HG02642 (cell line): Measurements from ENCODE around the gene ZMYND15.
A peak's percentile ranks its signal among the peaks of the same experiment; 100 is the strongest.
"Not testable (repeated sequence)": the region's sequence is repeated elsewhere in the genome, so short reads cannot be mapped to it uniquely, and the experiment has no call there.

Experiments
- ATAC-seq: cut with Tn5 transposase; IDR thresholded peaks from one replicate; pipeline ENCODE4 v1.9.1; 2021; ENCODE audit warnings: mild to moderate bottlenecking; ENCODE audit not compliant: unreplicated experiment, poor library complexity

Gene ZMYND15

GRCh38 chr17:4714340-4715062 lies 25.1 kb upstream of the ZMYND15 start:
- not testable (repeated sequence) for ATAC-seq

- no peak for ATAC-seq
These were observed 24.4 kb upstream of the ZMYND15 start for GRCh38 chr17:4715063-4715744.

- no peak for ATAC-seq
These were observed 23.6 kb upstream of the ZMYND15 start for GRCh38 chr17:4716081-4716480.

DNA sequence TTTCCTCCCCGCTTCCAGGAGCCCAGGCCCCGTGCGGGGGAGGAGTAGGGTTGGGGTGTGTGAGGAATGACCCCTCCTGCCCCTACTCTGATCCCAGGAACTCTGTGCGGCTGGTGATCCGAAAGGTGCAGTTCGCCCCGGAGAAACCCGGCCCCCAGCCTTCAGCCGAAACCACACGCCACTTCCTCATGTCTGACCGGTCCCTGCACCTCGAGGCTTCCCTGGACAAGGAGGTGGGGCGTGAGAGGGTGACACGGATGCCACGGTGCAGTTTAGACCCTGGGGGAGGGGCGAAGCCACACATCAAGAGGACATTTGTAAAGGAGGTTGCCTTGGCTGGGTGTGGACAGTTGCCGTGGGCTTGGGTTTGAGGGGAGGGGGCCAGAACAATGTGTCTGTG lies 21.8 kb upstream of the ZMYND15 start:
- ATAC-seq = no peak

GRCh38 chr17:4718276-4718675 lies 21.4 kb upstream of the ZMYND15 start:
- no peak for ATAC-seq

DNA sequence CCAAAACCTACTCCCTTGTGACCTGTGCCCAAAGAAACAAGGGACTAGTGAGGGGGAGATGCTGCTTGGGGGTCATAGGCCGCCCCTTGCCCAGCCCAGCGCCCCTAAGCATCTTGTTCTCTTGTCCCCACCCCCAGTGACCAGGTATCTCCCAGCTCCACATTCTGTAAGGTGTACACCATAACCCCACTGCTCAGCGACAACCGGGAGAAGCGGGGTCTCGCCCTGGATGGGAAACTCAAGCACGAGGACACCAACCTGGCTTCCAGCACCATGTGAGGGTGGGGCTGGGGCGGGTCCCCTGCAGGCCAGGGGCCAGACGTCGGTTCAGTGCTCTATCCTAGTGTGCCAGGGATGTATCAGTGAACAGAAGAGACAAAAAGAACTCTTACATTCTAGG lies 20.5 kb upstream of the ZMYND15 start:
- ATAC-seq = no peak

- ATAC-seq = no peak
These were observed 19.9 kb upstream of the ZMYND15 start for GRCh38 chr17:4719684-4720221.

DNA sequence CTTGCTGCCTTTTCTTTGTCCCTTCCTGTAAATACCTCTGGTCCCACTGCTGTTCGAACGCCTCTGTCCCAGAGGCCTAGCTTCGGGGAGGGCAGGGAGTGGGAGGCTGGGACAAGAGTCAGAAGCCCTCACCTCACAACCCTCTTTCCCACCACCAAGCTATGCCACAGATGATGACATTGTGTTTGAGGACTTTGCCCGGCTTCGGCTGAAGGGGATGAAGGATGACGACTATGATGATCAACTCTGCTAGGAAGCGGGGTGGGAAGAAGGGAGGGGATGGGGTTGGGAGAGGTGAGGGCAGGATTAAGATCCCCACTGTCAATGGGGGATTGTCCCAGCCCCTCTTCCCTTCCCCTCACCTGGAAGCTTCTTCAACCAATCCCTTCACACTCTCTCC lies 18.8 kb upstream of the ZMYND15 start:
- no peak for ATAC-seq

DNA sequence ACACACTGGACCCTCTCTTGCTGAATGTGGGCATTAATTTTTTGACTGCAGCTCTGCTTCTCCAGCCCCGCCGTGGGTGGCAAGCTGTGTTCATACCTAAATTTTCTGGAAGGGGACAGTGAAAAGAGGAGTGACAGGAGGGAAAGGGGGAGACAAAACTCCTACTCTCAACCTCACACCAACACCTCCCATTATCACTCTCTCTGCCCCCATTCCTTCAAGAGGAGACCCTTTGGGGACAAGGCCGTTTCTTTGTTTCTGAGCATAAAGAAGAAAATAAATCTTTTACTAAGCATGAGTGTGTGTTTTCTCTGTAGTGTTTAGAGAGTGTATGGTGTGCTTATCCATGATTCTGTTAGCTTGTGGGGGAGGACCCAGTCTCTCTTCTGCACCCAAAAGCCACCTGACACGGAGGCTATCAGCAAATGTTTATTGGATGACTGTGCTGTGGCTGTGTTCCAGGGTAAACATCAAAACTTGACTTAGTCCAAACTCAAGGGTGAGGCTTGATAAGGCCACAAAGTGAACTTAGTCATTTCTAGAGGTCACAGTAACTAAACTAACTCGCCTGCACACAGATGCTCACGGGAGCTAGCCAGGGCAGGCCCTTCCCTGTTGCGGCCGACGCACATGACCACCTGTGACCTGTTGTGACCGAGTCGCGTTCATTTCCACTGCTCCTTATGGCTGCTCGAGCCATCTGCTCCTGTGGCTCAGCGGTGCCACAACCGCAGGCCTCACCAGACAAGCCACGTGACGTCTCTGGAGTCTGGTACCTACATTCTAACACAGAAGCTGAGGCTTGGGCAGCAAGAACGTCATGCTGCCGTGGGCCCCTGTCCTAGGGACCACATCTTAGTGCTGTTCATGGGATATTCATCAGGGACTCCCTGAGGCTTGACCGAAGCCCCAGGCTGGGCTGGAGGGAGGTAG lies 18.2 kb upstream of the ZMYND15 start:
- no peak for ATAC-seq

GRCh38 chr17:4722678-4723240 lies 16.9 kb upstream of the ZMYND15 start:
- ATAC-seq = no peak

- ATAC-seq = no peak
These were observed 15.0 kb upstream of the ZMYND15 start for GRCh38 chr17:4724650-4725049.

GRCh38 chr17:4725646-4726310 lies 13.9 kb upstream of the ZMYND15 start:
- ATAC-seq = no peak

GRCh38 chr17:4728124-4728523 lies 11.5 kb upstream of the ZMYND15 start:
- ATAC-seq = no peak

- ATAC-seq = no peak
These were observed 6.5 kb upstream of the ZMYND15 start for GRCh38 chr17:4733073-4733531.

- no peak for ATAC-seq
These were observed 4.7 kb upstream of the ZMYND15 start for GRCh38 chr17:4734857-4735475.

- ATAC-seq = no peak
These were observed 3.6 kb upstream of the ZMYND15 start for GRCh38 chr17:4735876-4736651.

DNA sequence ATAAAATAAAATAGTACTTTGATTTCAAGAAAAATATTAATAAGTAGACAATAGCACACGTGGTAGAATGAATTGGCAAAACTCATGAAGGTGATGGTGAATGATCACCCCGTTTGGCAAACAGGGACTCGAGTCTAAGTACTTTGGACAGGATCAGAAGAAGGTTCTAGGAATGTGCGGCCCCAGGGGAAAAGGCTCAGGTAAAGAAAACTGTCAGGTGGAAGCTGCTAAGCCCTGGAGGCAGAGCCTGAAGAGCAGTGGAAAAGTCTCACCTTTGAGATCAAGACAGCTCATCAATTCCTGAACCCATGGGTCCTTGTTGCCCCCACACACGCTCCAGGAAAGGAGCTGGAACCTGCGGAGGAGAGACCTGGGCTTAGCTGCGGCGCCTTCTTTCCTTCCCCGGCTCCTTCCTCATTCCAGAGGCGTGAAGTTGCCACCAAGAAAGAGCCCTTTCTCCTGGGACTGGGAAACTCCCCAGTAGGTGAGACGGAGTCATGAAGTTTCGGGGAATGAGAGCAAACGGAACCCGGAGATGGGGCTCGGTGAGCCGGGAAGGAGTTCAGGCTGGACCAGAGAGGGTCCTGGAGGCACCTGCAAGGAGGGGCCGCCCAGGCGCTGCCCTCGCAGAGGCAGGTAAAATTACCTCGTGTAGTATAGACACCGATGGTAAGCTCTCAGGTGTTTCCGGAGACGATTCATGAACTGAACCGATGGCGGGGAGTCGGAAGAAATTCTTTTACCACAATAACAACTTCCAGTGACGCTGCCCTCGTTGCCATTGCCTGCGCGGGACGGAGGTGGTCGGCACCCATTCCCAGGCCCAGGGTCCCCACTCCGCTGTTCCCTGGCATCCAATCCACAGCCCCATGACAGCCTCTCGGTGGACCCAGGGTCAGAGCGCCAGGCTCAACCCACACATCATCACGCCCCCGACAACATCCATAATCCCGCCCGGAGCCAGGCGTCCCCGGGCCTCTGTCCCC lies 1.2 kb upstream of the ZMYND15 start:
- ATAC-seq = peak; percentile 8

GRCh38 chr17:4740025-4740351 lies 355 bp downstream of the ZMYND15 start:
- no peak for ATAC-seq
